GM10847 (cell line): ENCODE data around the gene ELMOD1.

Experiments used
- POLR2A ChIP-seq: IDR thresholded peaks from 2 replicates; pipeline ENCODE4 v1.6.1; 2011; ENCODE audit not compliant: insufficient read length; ENCODE audit errors: extremely low read depth

Gene ELMOD1

GRCh38 chr11:107713009-107713408 is 122.1 kb downstream of the ELMOD1 start:
- TF ChIP-seq POLR2A: no peak
